CD4-positive, CD25-positive, alpha-beta regulatory T cell (primary cell): ENCODE data around the gene COPZ2. TPM values are rescaled to one million over a fixed set of nuclear protein-coding genes. Genes with fewer than 3 reads are reported as not detected.

ENCODE experiments used
- ATAC-seq, 2 donors: fragments of 150-1000 bp; cut with Tn5 transposase; one replicate each; pipeline ENCODE4 v1.10.0; 2021; ENCODE audit warnings: low read depth in 2 of 2, moderate number of reproducible peaks in 2 of 2, moderate library complexity in 1 of 2
- DNase-seq, 3 donors: peaks; one replicate each; pipeline versions ENCODE4 v3.0.0 to v3.0.0-alpha.2; 2012 to 2022; ENCODE audit warnings: mixed read lengths in 1 of 3
- H3K27ac ChIP-seq: one replicate; pipeline ENCODE4 v1.7.0; 2013; ENCODE audit warnings: mild to moderate bottlenecking, low read length; ENCODE audit not compliant: insufficient read depth, poor library complexity, severe bottlenecking
- H3K27me3 ChIP-seq: one replicate; pipeline ENCODE4 v1.7.0; 2013; ENCODE audit warnings: low read length; ENCODE audit not compliant: control insufficient read depth, insufficient read depth
- H3K36me3 ChIP-seq: one replicate; pipeline ENCODE4 v1.7.0; 2013; ENCODE audit warnings: mild to moderate bottlenecking, low read length, moderate library complexity; ENCODE audit not compliant: control insufficient read depth, insufficient read depth
- H3K4me1 ChIP-seq: 2 replicates; pipeline ENCODE4 v1.7.0; 2013; ENCODE audit warnings: mild to moderate bottlenecking, low read length; ENCODE audit not compliant: insufficient read depth, control insufficient read depth, poor library complexity, severe bottlenecking
- H3K4me3 ChIP-seq: one replicate; pipeline ENCODE4 v1.7.0; 2013; ENCODE audit warnings: low read depth, mild to moderate bottlenecking, low read length, moderate library complexity
- H3K9me3 ChIP-seq, 2 experiments: 1 replicate in 1 of 2; 2 replicates in 1 of 2; pipeline ENCODE4 v1.7.0; 2013; ENCODE audit warnings: low read length in 2 of 2, mild to moderate bottlenecking in 1 of 2, moderate library complexity in 1 of 2; ENCODE audit not compliant: control insufficient read depth in 2 of 2
- H3K27ac Mint-ChIP-seq, 3 donors: one replicate each; pipeline ENCODE4 v1.8.0; 2020 to 2022; ENCODE audit warnings: mild to moderate bottlenecking in 3 of 3, mixed read lengths in 3 of 3, moderate library complexity in 2 of 3
- H3K27me3 Mint-ChIP-seq: one replicate; pipeline ENCODE4 v1.8.0; 2022; ENCODE audit warnings: mild to moderate bottlenecking, mixed read lengths
- H3K36me3 Mint-ChIP-seq: one replicate; pipeline ENCODE4 v1.8.0; 2020; ENCODE audit warnings: mixed read lengths
- H3K4me1 Mint-ChIP-seq, 4 donors: one replicate each; pipeline ENCODE4 v1.8.0; 2020 to 2022; ENCODE audit warnings: mixed read lengths in 4 of 4, mild to moderate bottlenecking in 1 of 4
- H3K4me3 Mint-ChIP-seq, 4 donors: one replicate each; pipeline ENCODE4 v1.8.0; 2020 to 2022; ENCODE audit warnings: mild to moderate bottlenecking in 4 of 4, mixed read lengths in 4 of 4, moderate library complexity in 3 of 4
- H3K9me3 Mint-ChIP-seq, 7 donors: one replicate each; pipeline ENCODE4 v1.8.0; 2020 to 2022; ENCODE audit warnings: mixed read lengths in 7 of 7, mild to moderate bottlenecking in 3 of 7, moderate library complexity in 2 of 7
- polyA plus RNA-seq, 4 donors: library from polyadenylated mRNA; unstranded; fragments of 300-500 nt; fragmentation: Illumina TruSeq; gene quantifications; one replicate each; pipeline ENCODE4 v1.2.3, GENCODE V29; 2021
- total RNA-seq: library from RNA; stranded (reverse); gene quantifications from one replicate; pipeline ENCODE4 v1.2.3, GENCODE V29; 2022

Gene COPZ2
- total and polyA plus RNA-seq, 5 donors from 2014 or later: 0.55 to 4.1 (median 1.8) TPM

- Histone ChIP-seq H3K27me3 (no peaks in the 10 kb centered on the region), H3K9me3 (no peaks in the 10 kb centered on the region), H3K27ac (peak overlapping the region; percentile 83), H3K36me3 (peaks cover 22% of the 10 kb centered on the region), H3K4me3 (peak overlapping the region; percentile 88), H3K4me1 (peaks cover 53% of the 10 kb centered on the region)
- peak overlapping the region; percentile 93 to 94 (median 94) for H3K4me3 Mint-ChIP-seq
- H3K27me3 Mint-ChIP-seq: peaks cover 4% of the 10 kb centered on the region
- DNase-seq (peak in 2 of 3 donors; percentile 24 to 54), ATAC-seq (peak; percentile 1 to 2)
- peaks cover 18 to 69% (median 44%) of the 10 kb centered on the region in 4 donors for H3K4me1 Mint-ChIP-seq
- peak overlapping the region in 2 of 3 donors; percentile 95 to 96 for H3K27ac Mint-ChIP-seq
- H3K36me3 Mint-ChIP-seq: peaks cover 14% of the 10 kb centered on the region
- H3K9me3 Mint-ChIP-seq: no peaks in the 10 kb centered on the region
Observed at GRCh38 chr17:48048384-48049126, 11.0 kb upstream of the COPZ2 start.

- peak within 1 kb of the TSS; percentile 95 to 100 (median 96) for H3K27ac Mint-ChIP-seq
- Histone ChIP-seq H3K27ac (peak within 1 kb of the TSS; percentile 83), H3K27me3 (no peaks in the 10 kb centered on the region), H3K4me3 (peak within 1 kb of the TSS; percentile 88), H3K36me3 (peaks cover 22% of the 10 kb centered on the region), H3K4me1 (peaks cover 46% of the 10 kb centered on the region), H3K9me3 (no peaks in the 10 kb centered on the region)
- DNase-seq (peak; percentile 97 to 100 (median 98)), ATAC-seq (peak; percentile 97 to 98)
- peaks cover 4% of the 10 kb centered on the region for H3K27me3 Mint-ChIP-seq
- H3K9me3 Mint-ChIP-seq: no peaks in the 10 kb centered on the region
- peaks cover 18 to 62% (median 42%) of the 10 kb centered on the region in 4 donors for H3K4me1 Mint-ChIP-seq
- peaks cover 14% of the 10 kb centered on the region for H3K36me3 Mint-ChIP-seq
- peak within 1 kb of the TSS; percentile 93 to 94 (median 94) for H3K4me3 Mint-ChIP-seq
Observed at GRCh38 chr17:48047741-48048383, 10.3 kb upstream of the COPZ2 start, which contains the start of gene NFE2L1. NFE2L1 (plus strand) TSS chr17:48048359; CDS start chr17:48051119, 2,760 bp downstream.

GRCh38 chr17:48047113-48047740 is 9.6 kb upstream of the COPZ2 start:
- Histone ChIP-seq H3K27ac (peak overlapping the region; percentile 83), H3K9me3 (no peaks in the 10 kb centered on the region), H3K27me3 (no peaks in the 10 kb centered on the region), H3K4me3 (peak overlapping the region; percentile 88), H3K4me1 (peaks cover 40% of the 10 kb centered on the region), H3K36me3 (peaks cover 18% of the 10 kb centered on the region)
- peaks cover 11% of the 10 kb centered on the region for H3K36me3 Mint-ChIP-seq
- peaks cover 8% of the 10 kb centered on the region for H3K27me3 Mint-ChIP-seq
- H3K27ac Mint-ChIP-seq: peak overlapping the region; percentile 95 to 100 (median 96)
- H3K4me3 Mint-ChIP-seq: peak overlapping the region; percentile 93 to 94 (median 94)
- ATAC-seq: no peak
- no peak for DNase-seq
- peaks cover 18 to 56% (median 37%) of the 10 kb centered on the region in 4 donors for H3K4me1 Mint-ChIP-seq
- no peaks in the 10 kb centered on the region for H3K9me3 Mint-ChIP-seq

- DNase-seq: no peak
- no peak for ATAC-seq
- peaks cover 31% of the 10 kb centered on the region for H3K4me1 ChIP-seq
- Mint-ChIP-seq H3K27me3 (peaks cover 15% of the 10 kb centered on the region), H3K4me3 (peak overlapping the region; percentile 45 to 94 (median 94)), H3K36me3 (peaks cover 7% of the 10 kb centered on the region), H3K4me1 (peaks cover 18 to 47% (median 32%) of the 10 kb centered on the region in 4 donors), H3K27ac (peak overlapping the region; percentile 20 to 80 (median 54)), H3K9me3 (no peaks in the 10 kb centered on the region)
- H3K36me3 ChIP-seq: peaks cover 8% of the 10 kb centered on the region
- H3K27ac ChIP-seq: no peak overlapping the region
- H3K27me3 ChIP-seq: no peaks in the 10 kb centered on the region
- H3K9me3 ChIP-seq: no peaks in the 10 kb centered on the region
- H3K4me3 ChIP-seq: peak overlapping the region; percentile 88
Observed at GRCh38 chr17:48046296-48046695, 8.7 kb upstream of the COPZ2 start.

GRCh38 chr17:48045316-48046001 is 7.9 kb upstream of the COPZ2 start:
- H3K27me3 Mint-ChIP-seq: peaks cover 19% of the 10 kb centered on the region
- Histone ChIP-seq H3K36me3 (peaks cover under 1% of the 10 kb centered on the region), H3K27me3 (no peaks in the 10 kb centered on the region), H3K9me3 (no peaks in the 10 kb centered on the region), H3K4me1 (peaks cover 29% of the 10 kb centered on the region), H3K27ac (no peak overlapping the region), H3K4me3 (no peak overlapping the region)
- no peak for ATAC-seq
- H3K27ac Mint-ChIP-seq: peak overlapping the region in 1 of 3 donors; percentile 20
- no peak for DNase-seq
- peak overlapping the region in 2 of 4 donors; percentile 30 to 94 for H3K4me3 Mint-ChIP-seq
- peaks cover 15 to 39% (median 26%) of the 10 kb centered on the region in 4 donors for H3K4me1 Mint-ChIP-seq
- no peaks in the 10 kb centered on the region for H3K9me3 Mint-ChIP-seq
- peaks cover 2% of the 10 kb centered on the region for H3K36me3 Mint-ChIP-seq

- no peaks in the 10 kb centered on the region for H3K36me3 ChIP-seq
- ATAC-seq (no peak), DNase-seq (no peak)
- H3K4me3 ChIP-seq: no peak overlapping the region
- no peaks in the 10 kb centered on the region for H3K27me3 ChIP-seq
- H3K4me1 ChIP-seq: peaks cover 23% of the 10 kb centered on the region
- Mint-ChIP-seq H3K9me3 (no peaks in the 10 kb centered on the region), H3K36me3 (no peaks in the 10 kb centered on the region), H3K27ac (no peak overlapping the region), H3K27me3 (peaks cover 19% of the 10 kb centered on the region), H3K4me1 (peaks cover 11 to 33% (median 22%) of the 10 kb centered on the region in 4 donors), H3K4me3 (peak overlapping the region in 1 of 4 donors; percentile 77)
- no peak overlapping the region for H3K27ac ChIP-seq
- no peaks in the 10 kb centered on the region for H3K9me3 ChIP-seq
Observed at GRCh38 chr17:48044851-48045250, 7.3 kb upstream of the COPZ2 start.

GRCh38 chr17:48043176-48043575 is 5.6 kb upstream of the COPZ2 start:
- Mint-ChIP-seq H3K4me3 (peak overlapping the region in 1 of 4 donors; percentile 79), H3K4me1 (peaks cover 6 to 24% (median 18%) of the 10 kb centered on the region in 4 donors), H3K9me3 (no peaks in the 10 kb centered on the region), H3K27ac (no peak overlapping the region), H3K36me3 (no peaks in the 10 kb centered on the region), H3K27me3 (peaks cover 31% of the 10 kb centered on the region)
- H3K27ac ChIP-seq: no peak overlapping the region
- H3K4me1 ChIP-seq: peaks cover 12% of the 10 kb centered on the region
- no peak for ATAC-seq
- H3K4me3 ChIP-seq: no peak overlapping the region
- H3K9me3 ChIP-seq: no peaks in the 10 kb centered on the region
- no peaks in the 10 kb centered on the region for H3K36me3 ChIP-seq
- H3K27me3 ChIP-seq: peaks cover 7% of the 10 kb centered on the region
- DNase-seq: no peak
